Left ventricle myocardium inferior (tissue), 1 donor: Measurements from ENCODE around the gene CDH24. TPM values are rescaled to one million over a fixed set of nuclear protein-coding genes. Genes with fewer than 3 reads are reported as not detected.
A peak's percentile ranks its signal among the peaks of the same experiment; 100 is the strongest.

Experiments
- DNase-seq: peaks from one replicate; pipeline ENCODE4 v3.0.0-alpha.2; 2020
- H3K27ac ChIP-seq: fragments of 200-600 bp; replicated peaks from 2 replicates; pipeline ENCODE4 v1.8.0; 2021
- H3K27me3 ChIP-seq: fragments of 200-600 bp; 2 replicates; pipeline ENCODE4 v1.8.0; 2021; ENCODE audit warnings: low read depth
- H3K36me3 ChIP-seq: fragments of 200-600 bp; 2 replicates; pipeline ENCODE4 v1.8.0; 2021
- H3K4me1 ChIP-seq: fragments of 200-600 bp; 2 replicates; pipeline ENCODE4 v1.8.0; 2021
- H3K4me3 ChIP-seq: fragments of 200-600 bp; 2 replicates; pipeline ENCODE4 v1.8.0; 2021; ENCODE audit warnings: mild to moderate bottlenecking, moderate library complexity
- H3K9me3 ChIP-seq: fragments of 200-600 bp; replicated peaks from 2 replicates; pipeline ENCODE4 v1.8.0; 2021
- intact Hi-C: fragments of 100-400 bp; cut with micrococcal nuclease; formaldehyde crosslinking; loops from one replicate; pipeline ENCODE4 v1.11.0; 2022
- total RNA-seq: library from RNA; stranded (reverse); fragmentation: NEBNext Ultra II Directional; extraction: Animal tissue kit (Norgen Biotek cat#: 25700); gene quantifications from one replicate; pipeline ENCODE4 v1.2.1, GENCODE V29; 2021
- TF ChIP-seq, protein P1 (sequence below): fragments of 200-600 bp; IDR thresholded peaks from 2 replicates; pipeline ENCODE4 v1.8.0; 2021; ENCODE audit warnings: antibody characterized with exemption, mild to moderate bottlenecking, borderline replicate concordance
- donor health status: DM: no; HTN: yes; CAD: no; lungs with severe emphysema.

CDH24 gene
- total RNA-seq, 1 donor from 2014 or later, result 2.1 TPM

DNA sequence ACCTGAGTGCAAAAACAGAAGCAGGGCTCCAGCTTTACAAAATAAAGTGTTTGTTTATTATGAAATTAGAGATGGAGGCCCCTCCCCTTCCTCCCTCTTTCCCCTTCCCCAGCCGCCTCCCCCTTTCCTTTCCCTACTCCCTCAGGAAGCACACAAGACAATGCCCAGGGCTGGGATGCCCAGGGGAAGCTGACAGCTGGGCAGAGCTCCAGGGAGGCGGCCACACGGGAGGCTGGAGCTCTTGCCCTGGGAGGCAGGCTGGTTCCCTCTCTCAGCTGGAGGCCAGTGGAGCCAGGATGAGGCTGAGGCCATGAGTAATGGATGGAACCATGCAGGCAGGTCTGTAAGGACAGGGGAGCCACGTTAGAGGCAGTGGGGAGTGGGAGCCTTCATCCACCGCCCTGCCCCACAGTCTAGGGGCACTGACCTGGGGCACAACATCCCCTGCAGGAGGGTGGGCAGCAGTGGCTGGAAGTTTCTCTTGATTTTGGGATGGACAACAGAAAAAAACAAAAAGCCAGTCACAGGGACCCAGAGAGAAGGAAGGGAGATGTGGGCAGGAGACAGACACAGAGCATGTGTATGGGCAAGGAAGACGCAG is 10.2 kb downstream of the CDH24 start:
- Histone ChIP-seq H3K27ac (peak overlapping the region; percentile 71), H3K9me3 (no peaks in the 10 kb centered on the region), H3K4me1 (peaks cover 36% of the 10 kb centered on the region), H3K27me3 (peaks cover 6% of the 10 kb centered on the region), H3K4me3 (no peak overlapping the region), H3K36me3 (no peaks in the 10 kb centered on the region)
- no peak for DNase-seq
- TF ChIP-seq, protein P1, sequence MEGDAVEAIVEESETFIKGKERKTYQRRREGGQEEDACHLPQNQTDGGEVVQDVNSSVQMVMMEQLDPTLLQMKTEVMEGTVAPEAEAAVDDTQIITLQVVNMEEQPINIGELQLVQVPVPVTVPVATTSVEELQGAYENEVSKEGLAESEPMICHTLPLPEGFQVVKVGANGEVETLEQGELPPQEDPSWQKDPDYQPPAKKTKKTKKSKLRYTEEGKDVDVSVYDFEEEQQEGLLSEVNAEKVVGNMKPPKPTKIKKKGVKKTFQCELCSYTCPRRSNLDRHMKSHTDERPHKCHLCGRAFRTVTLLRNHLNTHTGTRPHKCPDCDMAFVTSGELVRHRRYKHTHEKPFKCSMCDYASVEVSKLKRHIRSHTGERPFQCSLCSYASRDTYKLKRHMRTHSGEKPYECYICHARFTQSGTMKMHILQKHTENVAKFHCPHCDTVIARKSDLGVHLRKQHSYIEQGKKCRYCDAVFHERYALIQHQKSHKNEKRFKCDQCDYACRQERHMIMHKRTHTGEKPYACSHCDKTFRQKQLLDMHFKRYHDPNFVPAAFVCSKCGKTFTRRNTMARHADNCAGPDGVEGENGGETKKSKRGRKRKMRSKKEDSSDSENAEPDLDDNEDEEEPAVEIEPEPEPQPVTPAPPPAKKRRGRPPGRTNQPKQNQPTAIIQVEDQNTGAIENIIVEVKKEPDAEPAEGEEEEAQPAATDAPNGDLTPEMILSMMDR, result no peak
- intact Hi-C loops, result no loop called here

DNA sequence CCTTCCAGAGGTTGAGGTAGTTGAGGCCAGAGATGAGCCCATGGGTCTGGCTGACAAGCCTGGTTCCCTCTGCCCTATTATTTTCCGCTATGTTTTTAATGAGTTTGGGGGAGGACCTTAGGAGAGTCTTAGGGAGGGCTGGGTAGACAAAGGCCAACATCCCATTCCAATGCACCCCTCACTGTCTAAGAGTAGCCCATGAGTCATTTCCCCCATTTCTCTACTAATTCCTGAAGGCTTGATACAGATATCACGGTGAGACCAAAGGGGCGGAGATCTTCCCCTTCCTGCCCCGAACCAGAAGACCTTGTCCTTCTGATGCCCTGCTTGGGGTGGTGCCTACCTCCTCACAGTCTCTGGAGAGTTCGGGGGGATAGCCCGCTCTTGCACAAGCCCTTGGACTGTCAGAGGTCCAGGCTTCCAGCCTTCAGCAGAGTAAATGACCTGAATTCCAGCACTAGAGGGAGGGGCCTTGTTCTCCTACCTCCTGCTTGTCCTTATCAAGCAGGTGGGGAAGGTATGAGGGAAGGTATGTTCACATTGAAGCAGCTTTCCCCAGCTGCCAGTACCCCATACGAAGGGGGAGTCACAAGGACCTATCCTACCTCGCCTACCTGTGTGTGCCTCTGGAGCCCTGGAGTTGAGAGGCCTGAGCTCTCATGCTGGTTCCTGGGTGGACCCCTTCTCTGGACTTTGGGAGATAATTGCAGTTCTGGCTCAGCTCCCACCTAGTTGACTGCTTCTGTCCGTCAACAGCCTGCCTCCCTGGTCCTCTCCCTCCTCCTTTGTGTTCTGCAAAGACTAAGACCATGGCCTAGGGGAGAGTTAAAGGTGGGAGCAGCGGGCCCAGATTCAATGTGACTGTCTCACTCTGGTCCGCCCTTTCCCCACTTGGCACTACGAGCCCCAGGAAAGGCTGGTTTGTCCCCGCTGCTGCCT is 11.6 kb downstream of the CDH24 start:
- Histone ChIP-seq H3K4me3 (no peak overlapping the region), H3K4me1 (peaks cover 36% of the 10 kb centered on the region), H3K27ac (peak overlapping the region; percentile 71), H3K36me3 (no peaks in the 10 kb centered on the region), H3K9me3 (no peaks in the 10 kb centered on the region), H3K27me3 (peaks cover 6% of the 10 kb centered on the region)
- intact Hi-C loops, result no loop called here
- DNase-seq, result no peak
- TF ChIP-seq, protein P1, result no peak

DNA sequence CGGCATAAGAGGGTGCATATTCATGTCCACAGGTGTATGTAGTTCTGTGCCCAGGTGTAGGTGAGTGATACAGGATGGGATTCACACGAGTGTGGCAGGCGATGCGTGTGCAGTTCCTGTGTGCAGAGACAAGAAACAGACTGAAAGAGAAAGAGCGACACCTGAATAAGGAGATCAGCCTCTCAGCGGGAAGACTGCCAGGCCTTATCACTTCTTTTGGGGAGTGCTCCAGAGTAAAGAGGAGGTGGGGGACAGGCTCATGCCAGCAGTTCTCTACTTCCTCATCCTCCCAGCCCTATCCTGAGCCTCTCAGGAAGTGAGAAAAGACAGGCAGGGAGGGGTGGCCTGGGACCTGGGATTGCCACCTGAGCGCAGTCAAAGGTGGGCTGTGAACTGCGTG is 12.5 kb downstream of the CDH24 start:
- H3K27me3 ChIP-seq, result peaks cover 6% of the 10 kb centered on the region
- H3K4me3 ChIP-seq, result no peak overlapping the region
- H3K4me1 ChIP-seq, result peaks cover 36% of the 10 kb centered on the region
- no peaks in the 10 kb centered on the region for H3K9me3 ChIP-seq
- TF ChIP-seq, protein P1, result no peak
- intact Hi-C loops, result no loop called here
- DNase-seq, result no peak
- no peaks in the 10 kb centered on the region for H3K36me3 ChIP-seq
- peak overlapping the region; percentile 71 for H3K27ac ChIP-seq

GRCh38 chr14:23043754-23044153 is 13.6 kb downstream of the CDH24 start:
- intact Hi-C loops, result no loop called here
- no peak overlapping the region for H3K4me3 ChIP-seq
- H3K36me3 ChIP-seq, result no peaks in the 10 kb centered on the region
- TF ChIP-seq, protein P1, result no peak
- H3K27ac ChIP-seq, result no peak overlapping the region
- no peaks in the 10 kb centered on the region for H3K9me3 ChIP-seq
- H3K27me3 ChIP-seq, result peaks cover 6% of the 10 kb centered on the region
- H3K4me1 ChIP-seq, result peaks cover 36% of the 10 kb centered on the region
- DNase-seq, result no peak

GRCh38 chr14:23043145-23043544 is 14.2 kb downstream of the CDH24 start:
- intact Hi-C loops, result no loop called here
- H3K36me3 ChIP-seq, result no peaks in the 10 kb centered on the region
- no peak overlapping the region for H3K4me3 ChIP-seq
- H3K9me3 ChIP-seq, result no peaks in the 10 kb centered on the region
- peaks cover 36% of the 10 kb centered on the region for H3K4me1 ChIP-seq
- peaks cover 4% of the 10 kb centered on the region for H3K27me3 ChIP-seq
- no peak overlapping the region for H3K27ac ChIP-seq
- TF ChIP-seq, protein P1, result no peak
- DNase-seq, result no peak
